PC-3 (cell line): Measurements from ENCODE around the gene KSR2. TPM values are rescaled to one million over a fixed set of nuclear protein-coding genes. Genes with fewer than 3 reads are reported as not detected.
"Not testable (repeated sequence)": the region's sequence is repeated elsewhere in the genome, so short reads cannot be mapped to it uniquely, and the experiment has no call there.

Experiments
- ATAC-seq: fragments of 200-7000 bp; cut with Tn5 transposase; 2 replicates; pipeline ENCODE4 v1.9.1; 2020; ENCODE audit warnings: mild to moderate bottlenecking, moderate library complexity
- BruUV-seq: library from RNA; stranded (reverse); fragments of 400-500 nt; replicated peaks from 2 replicates; lab custom pipeline; 2021; lab: Mats Ljungman, UMichigan
- CTCF ChIA-PET: fragments of 300-600 bp; sonication (Branson Sonifier 250); formaldehyde crosslinking; loops from one replicate; lab custom pipeline; 2022; ENCODE audit warnings: antibody characterized with exemption; lab: Charles Lee
- POLR2A ChIA-PET: fragments of 300-600 bp; sonication (Branson Sonifier 250); formaldehyde crosslinking; loops from one replicate; lab custom pipeline; 2022; ENCODE audit warnings: antibody characterized with exemption; ENCODE audit not compliant: unreplicated experiment; lab: Charles Lee
- DNase-seq: peaks from one replicate; pipeline ENCODE4 v3.0.0-alpha.2; 2015
- H2AFZ ChIP-seq: fragments of 300-600 bp; sonication (generic); 2 replicates; pipeline ENCODE4 v1.6.0; 2016; ENCODE audit warnings: antibody characterized with exemption, low read length
- H3F3A ChIP-seq: fragments of 300-600 bp; sonication (generic); one replicate; pipeline ENCODE4 v1.6.0; 2017; ENCODE audit warnings: antibody characterized with exemption, low read length, control low read depth, mild to moderate bottlenecking; ENCODE audit not compliant: unreplicated experiment
- H3K27ac ChIP-seq: fragments of 300-600 bp; sonication (generic); 2 replicates; pipeline ENCODE4 v1.5.1; 2016; ENCODE audit warnings: mild to moderate bottlenecking, low read length
- H3K27me3 ChIP-seq: fragments of 300-600 bp; sonication (generic); 2 replicates; pipeline ENCODE4 v1.6.1; 2016; ENCODE audit warnings: low read length, mixed read lengths
- H3K36me3 ChIP-seq: fragments of 300-600 bp; sonication (generic); 2 replicates; pipeline ENCODE4 v1.6.1; 2016; ENCODE audit warnings: low read depth, mixed run types, low read length, mixed read lengths
- H3K4me1 ChIP-seq: fragments of 300-600 bp; sonication (generic); 2 replicates; pipeline ENCODE4 v1.5.1; 2016; ENCODE audit warnings: low read length; ENCODE audit not compliant: insufficient read depth
- H3K4me2 ChIP-seq: fragments of 300-600 bp; sonication (generic); 2 replicates; pipeline ENCODE4 v1.6.0; 2016; ENCODE audit warnings: low read length
- H3K4me3 ChIP-seq: fragments of 300-600 bp; sonication (generic); 2 replicates; pipeline ENCODE4 v1.5.1; 2016; ENCODE audit warnings: mild to moderate bottlenecking, low read length, mixed read lengths
- H3K79me2 ChIP-seq: fragments of 300-600 bp; sonication (generic); 2 replicates; pipeline ENCODE4 v1.6.1; 2017; ENCODE audit warnings: low read length, mixed read lengths
- H3K9ac ChIP-seq: fragments of 300-600 bp; sonication (generic); 2 replicates; pipeline ENCODE4 v1.6.0; 2016; ENCODE audit warnings: mild to moderate bottlenecking, low read length
- H3K9me2 ChIP-seq: fragments of 300-600 bp; sonication (generic); replicated peaks from 2 replicates; pipeline ENCODE4 v1.6.1; 2016; ENCODE audit warnings: mixed run types, low read length, mixed read lengths
- H3K9me3 ChIP-seq: fragments of 300-600 bp; sonication (generic); 2 replicates; pipeline ENCODE4 v1.6.1; 2016; ENCODE audit warnings: low read length, mixed read lengths
- H4K20me1 ChIP-seq: fragments of 300-600 bp; sonication (generic); 2 replicates; pipeline ENCODE4 v1.6.1; 2016; ENCODE audit warnings: low read length, mixed read lengths
- EZH2 ChIP-seq: fragments of 300-600 bp; sonication (generic); IDR thresholded peaks from one replicate; pipeline ENCODE4 v1.6.1; 2017; ENCODE audit warnings: antibody characterized with exemption, mild to moderate bottlenecking, low read length; ENCODE audit not compliant: unreplicated experiment
- EZH2phosphoT487 ChIP-seq: fragments of 300-600 bp; sonication (generic); IDR thresholded peaks from 2 replicates; pipeline ENCODE4 v1.6.1; 2018; ENCODE audit warnings: mild to moderate bottlenecking, antibody characterized with exemption, low read length, borderline replicate concordance
- intact Hi-C: fragments of 100-400 bp; cut with micrococcal nuclease; formaldehyde crosslinking; loops from 2 replicates; pipeline ENCODE4 v1.9.0; 2023
- total RNA-seq: library from RNA; depleted of rRNA; stranded (reverse); fragments of >200 nt; gene quantifications from 2 replicates; pipeline ENCODE4 v1.2.3, GENCODE V29; 2014
- TF ChIP-seq, protein P1 (sequence below): fragments of 300-600 bp; sonication (generic); conservative IDR thresholded peaks from 2 replicates; pipeline ENCODE4 v1.5.1; 2017; ENCODE audit warnings: antibody characterized with exemption, low read depth, mild to moderate bottlenecking, low read length

Gene KSR2
- total RNA-seq, 1 experiment from 2014 or later, result 0.80 TPM

DNA sequence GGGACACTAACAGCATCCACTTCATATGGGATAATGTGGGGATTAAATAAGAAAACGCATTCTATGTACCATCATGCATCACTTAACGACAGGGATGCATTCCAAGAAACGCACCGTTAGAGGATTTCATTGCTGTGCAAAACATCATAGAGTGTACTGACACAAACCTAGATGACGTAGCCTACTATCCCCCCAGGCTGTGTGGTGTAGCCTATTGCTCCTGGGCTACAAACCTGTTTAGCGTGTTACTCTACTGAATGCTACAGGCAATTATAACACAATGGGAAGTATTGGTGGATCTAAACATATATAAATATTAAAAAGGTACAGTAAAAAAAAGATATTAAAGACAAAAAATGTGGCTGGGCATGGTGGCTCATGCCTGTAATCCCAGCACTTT is 230.6 kb downstream of the KSR2 start:
- H3K27me3 ChIP-seq, result no peaks in the 10 kb centered on the region
- ChIA-PET POLR2A (no interaction called here), CTCF (no interaction called here)
- H4K20me1 ChIP-seq, result no peaks in the 10 kb centered on the region
- H3F3A ChIP-seq, result no peaks in the 10 kb centered on the region
- BruUV-seq, result no TSS peak
- TF ChIP-seq EZH2 (no peak), EZH2phosphoT487 (no peak)
- TF ChIP-seq, protein P1, sequence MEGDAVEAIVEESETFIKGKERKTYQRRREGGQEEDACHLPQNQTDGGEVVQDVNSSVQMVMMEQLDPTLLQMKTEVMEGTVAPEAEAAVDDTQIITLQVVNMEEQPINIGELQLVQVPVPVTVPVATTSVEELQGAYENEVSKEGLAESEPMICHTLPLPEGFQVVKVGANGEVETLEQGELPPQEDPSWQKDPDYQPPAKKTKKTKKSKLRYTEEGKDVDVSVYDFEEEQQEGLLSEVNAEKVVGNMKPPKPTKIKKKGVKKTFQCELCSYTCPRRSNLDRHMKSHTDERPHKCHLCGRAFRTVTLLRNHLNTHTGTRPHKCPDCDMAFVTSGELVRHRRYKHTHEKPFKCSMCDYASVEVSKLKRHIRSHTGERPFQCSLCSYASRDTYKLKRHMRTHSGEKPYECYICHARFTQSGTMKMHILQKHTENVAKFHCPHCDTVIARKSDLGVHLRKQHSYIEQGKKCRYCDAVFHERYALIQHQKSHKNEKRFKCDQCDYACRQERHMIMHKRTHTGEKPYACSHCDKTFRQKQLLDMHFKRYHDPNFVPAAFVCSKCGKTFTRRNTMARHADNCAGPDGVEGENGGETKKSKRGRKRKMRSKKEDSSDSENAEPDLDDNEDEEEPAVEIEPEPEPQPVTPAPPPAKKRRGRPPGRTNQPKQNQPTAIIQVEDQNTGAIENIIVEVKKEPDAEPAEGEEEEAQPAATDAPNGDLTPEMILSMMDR, result no peak
- no peak overlapping the region for H3K4me2 ChIP-seq
- no peak overlapping the region for H3K4me3 ChIP-seq
- no peak for ATAC-seq
- no peaks in the 10 kb centered on the region for H3K4me1 ChIP-seq
- no peaks in the 10 kb centered on the region for H3K79me2 ChIP-seq
- DNase-seq, result peak; percentile 38
- H3K9me3 ChIP-seq, result no peaks in the 10 kb centered on the region
- intact Hi-C loops, result no loop called here
- no peak overlapping the region for H3K9ac ChIP-seq
- H3K36me3 ChIP-seq, result no peaks in the 10 kb centered on the region
- H3K27ac ChIP-seq, result no peak overlapping the region
- no peaks in the 10 kb centered on the region for H3K9me2 ChIP-seq
- no peak overlapping the region for H2AFZ ChIP-seq

DNA sequence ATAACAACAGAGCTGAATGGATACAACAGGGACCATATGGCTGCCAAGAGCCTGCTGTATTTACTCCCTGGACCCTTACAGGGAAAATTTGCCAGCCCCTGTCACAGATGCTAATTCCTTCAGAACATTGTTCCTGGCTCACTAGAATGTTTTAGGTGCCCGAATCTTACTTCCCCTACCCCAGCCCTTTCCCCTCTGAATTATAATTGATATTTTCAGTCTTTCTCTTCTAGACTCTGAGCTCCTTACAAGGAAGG is 235.3 kb downstream of the KSR2 start:
- no peak overlapping the region for H2AFZ ChIP-seq
- H3K4me3 ChIP-seq, result no peak overlapping the region
- H3K9ac ChIP-seq, result no peak overlapping the region
- no peaks in the 10 kb centered on the region for H4K20me1 ChIP-seq
- H3K4me2 ChIP-seq, result no peak overlapping the region
- DNase-seq (no peak), ATAC-seq (no peak)
- H3F3A ChIP-seq, result no peaks in the 10 kb centered on the region
- no peaks in the 10 kb centered on the region for H3K79me2 ChIP-seq
- no peaks in the 10 kb centered on the region for H3K27me3 ChIP-seq
- intact Hi-C loops, result no loop called here
- POLR2A ChIA-PET, result no interaction called here
- no peak for TF ChIP-seq EZH2
- TF ChIP-seq, protein P1, result no peak
- no peak for TF ChIP-seq EZH2phosphoT487
- BruUV-seq, result no TSS peak
- H3K9me2 ChIP-seq, result no peaks in the 10 kb centered on the region
- CTCF ChIA-PET, result no interaction called here
- no peaks in the 10 kb centered on the region for H3K36me3 ChIP-seq
- no peaks in the 10 kb centered on the region for H3K9me3 ChIP-seq
- no peaks in the 10 kb centered on the region for H3K4me1 ChIP-seq
- no peak overlapping the region for H3K27ac ChIP-seq

DNA sequence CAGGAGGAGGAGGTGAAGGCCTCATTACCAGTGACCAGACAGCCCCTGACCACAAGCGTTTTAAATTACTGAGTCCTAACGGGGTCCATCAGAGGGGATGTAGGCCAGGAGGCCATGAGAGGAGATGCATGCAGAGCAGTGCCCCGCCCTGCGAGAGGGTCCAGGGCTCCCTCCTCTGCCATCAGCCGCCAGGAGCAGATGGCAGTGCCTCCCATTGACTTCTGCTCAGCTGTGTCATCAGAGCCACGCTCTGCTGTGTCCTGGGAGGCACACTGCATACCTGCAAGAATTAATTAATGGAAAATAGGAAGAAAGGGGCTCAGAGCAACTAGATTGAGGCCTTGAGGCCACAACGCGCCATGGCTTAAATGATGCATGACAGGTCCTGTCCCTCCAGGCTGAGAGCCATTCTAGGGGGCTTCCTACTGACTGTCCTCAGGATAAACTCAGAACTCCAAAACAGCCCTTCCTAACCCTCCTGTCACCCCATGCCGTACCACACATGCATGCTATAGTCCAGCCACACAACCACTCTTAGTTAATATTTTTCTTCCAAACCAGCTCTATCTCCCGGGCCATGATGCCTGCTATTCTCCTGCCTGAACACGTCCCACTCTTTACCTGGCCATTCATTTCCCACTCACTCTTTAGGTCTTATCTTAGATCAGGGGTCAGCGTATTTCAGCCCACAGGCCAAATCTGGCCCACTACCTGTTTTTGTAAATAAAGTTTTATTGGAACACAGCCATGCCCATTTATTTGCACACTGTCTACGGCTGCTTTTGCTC is 235.8 kb downstream of the KSR2 start:
- Histone ChIP-seq H3K36me3 (no peaks in the 10 kb centered on the region), H2AFZ (no peak overlapping the region), H3K4me2 (no peak overlapping the region), H3K4me3 (no peak overlapping the region), H3K9me3 (no peaks in the 10 kb centered on the region), H3K27me3 (no peaks in the 10 kb centered on the region), H3K4me1 (no peaks in the 10 kb centered on the region), H3F3A (no peaks in the 10 kb centered on the region), H4K20me1 (no peaks in the 10 kb centered on the region), H3K9me2 (no peaks in the 10 kb centered on the region), H3K79me2 (no peaks in the 10 kb centered on the region), H3K27ac (no peak overlapping the region), H3K9ac (no peak overlapping the region)
- no TSS peak for BruUV-seq
- CTCF ChIA-PET, result no interaction called here
- ATAC-seq (no peak), DNase-seq (no peak)
- no peak for TF ChIP-seq EZH2phosphoT487
- TF ChIP-seq EZH2, result no peak
- TF ChIP-seq, protein P1, result no peak
- POLR2A ChIA-PET, result no interaction called here
- intact Hi-C loops, result no loop called here

DNA sequence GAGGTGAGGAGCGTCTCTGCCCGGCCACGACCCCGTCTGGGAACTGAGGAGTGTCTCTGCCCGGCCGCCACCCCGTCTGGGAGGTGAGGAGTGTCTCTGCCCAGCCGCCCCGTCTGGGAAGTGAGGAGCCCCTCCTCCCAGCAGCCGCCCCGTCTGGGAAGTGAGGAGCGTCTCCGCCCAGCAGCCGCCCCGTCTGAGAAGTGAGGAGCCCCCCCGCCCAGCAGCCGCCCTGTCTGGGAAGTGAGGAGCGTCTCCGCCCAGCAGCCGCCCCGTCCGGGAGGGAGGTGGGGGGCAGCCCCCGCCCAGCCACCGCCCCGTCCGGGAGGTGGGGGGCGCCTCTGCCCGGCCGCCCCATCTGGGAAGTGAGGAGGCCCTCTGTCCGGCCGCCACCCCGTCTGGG is 237.7 kb downstream of the KSR2 start:
- POLR2A ChIA-PET, DNase-seq: not testable (repeated sequence)

More for the DNA sequence above, 237.7 kb downstream of the KSR2 start:
- H3K27ac ChIP-seq, H3K27me3 ChIP-seq, H3K79me2 ChIP-seq, ATAC-seq, H3K9ac ChIP-seq, H3K9me3 ChIP-seq, H3K4me3 ChIP-seq, intact Hi-C loops, H4K20me1 ChIP-seq, H3K36me3 ChIP-seq, BruUV-seq, H3K4me1 ChIP-seq, H3F3A ChIP-seq, H3K4me2 ChIP-seq, CTCF ChIA-PET, H2AFZ ChIP-seq, H3K9me2 ChIP-seq: not testable (repeated sequence)
